Kidney (tissue), 14 donors: ENCODE results near the gene OR10H5. TPM values are rescaled to one million over a fixed set of nuclear protein-coding genes. Genes with fewer than 3 reads are reported as not detected.
"Not testable (repeated sequence)": the region's sequence is repeated elsewhere in the genome, so short reads cannot be mapped to it uniquely, and the experiment has no call there.

Experiments used
- DNase-seq, 5 donors: peaks; one replicate each; pipeline ENCODE4 v3.0.0-alpha.2; 2013 to 2020
- FAIRE-seq: peaks from 2 replicates; lab custom pipeline; 2012; peaks lifted over from hg19 to GRCh38; lab: Jason Lieb, UNC
- H3K27ac ChIP-seq, 2 donors: one replicate each; pipeline ENCODE4 v1.7.0; 2013; ENCODE audit warnings: low read depth in 2 of 2, low read length in 2 of 2, inconsistent platforms in 1 of 2
- H3K27me3 ChIP-seq: one replicate; pipeline ENCODE4 v1.7.1; 2013; ENCODE audit warnings: low read length, inconsistent platforms; ENCODE audit not compliant: control insufficient read depth, insufficient read depth
- H3K36me3 ChIP-seq, 3 donors: one replicate each; pipeline versions ENCODE4 v1.7.0 to v1.7.1; 2013; ENCODE audit warnings: low read length in 3 of 3, control low read depth in 1 of 3, inconsistent platforms in 1 of 3; ENCODE audit not compliant: insufficient read depth in 3 of 3, control insufficient read depth in 2 of 3
- H3K4me1 ChIP-seq, 3 donors: one replicate each; pipeline versions ENCODE4 v1.7.0 to v1.7.1; 2013; ENCODE audit warnings: low read length in 3 of 3, inconsistent platforms in 1 of 3, low read depth in 1 of 3; ENCODE audit not compliant: control insufficient read depth in 2 of 3, insufficient read depth in 2 of 3
- H3K4me3 ChIP-seq, 3 donors: one replicate each; pipeline versions ENCODE4 v1.7.0 to v1.8.1; 2013; ENCODE audit warnings: low read length in 3 of 3, control low read depth in 1 of 3, inconsistent platforms in 1 of 3
- H3K9ac ChIP-seq, 3 donors: one replicate each; pipeline versions ENCODE4 v1.7.0 to v1.7.1; 2013; ENCODE audit warnings: low read length in 3 of 3, control low read depth in 1 of 3, inconsistent platforms in 1 of 3
- H3K9me3 ChIP-seq, 3 donors: one replicate each; pipeline versions ENCODE4 v1.7.0 to v1.7.1; 2013; ENCODE audit warnings: low read length in 3 of 3, control low read depth in 1 of 3, inconsistent platforms in 1 of 3; ENCODE audit not compliant: control insufficient read depth in 2 of 3, insufficient read depth in 1 of 3
- intact Hi-C: fragments of 100-400 bp; cut with DNase I; formaldehyde crosslinking; loops from one replicate; pipeline ENCODE4 v1.11.1; 2022
- polyA plus RNA-seq: library from polyadenylated mRNA; stranded (reverse); fragments of 350-450 nt; fragmentation: Illumina TruSeq; extraction: RNeasy Lipid Tissue Mini Kit (QIAGEN cat#74804); gene quantifications from one replicate; pipeline ENCODE4 v1.2.3, GENCODE V29; 2014; ENCODE audit warnings: low read depth, low replicate concordance; ENCODE audit not compliant: insufficient read depth
- total RNA-seq: library from RNA; stranded (reverse); fragmentation: NEBNext Ultra II Directional; extraction: Animal tissue kit (Norgen Biotek cat#: 25700); gene quantifications from one replicate; pipeline ENCODE4 v1.2.1, GENCODE V29; 2021
- TF ChIP-seq, protein P1 (sequence below): IDR thresholded peaks from 3 replicates; pipeline ENCODE4 v1.5.1; 2012; ENCODE audit warnings: mild to moderate bottlenecking, moderate library complexity, borderline replicate concordance; ENCODE audit not compliant: insufficient read depth; ENCODE audit errors: extremely low read depth
- donor health status: control.
- donor health status: control.
- donor health status: control.
- donor health status: control.
- donor health status: control.
- donor health status: DM: yes; HTN: yes; CAD: no.
- donor health status: Normal renal cell carcinoma (clear cell type).

Gene OR10H5
- total and polyA plus RNA-seq, 2 donors from 2014 or later: not detected

DNA sequence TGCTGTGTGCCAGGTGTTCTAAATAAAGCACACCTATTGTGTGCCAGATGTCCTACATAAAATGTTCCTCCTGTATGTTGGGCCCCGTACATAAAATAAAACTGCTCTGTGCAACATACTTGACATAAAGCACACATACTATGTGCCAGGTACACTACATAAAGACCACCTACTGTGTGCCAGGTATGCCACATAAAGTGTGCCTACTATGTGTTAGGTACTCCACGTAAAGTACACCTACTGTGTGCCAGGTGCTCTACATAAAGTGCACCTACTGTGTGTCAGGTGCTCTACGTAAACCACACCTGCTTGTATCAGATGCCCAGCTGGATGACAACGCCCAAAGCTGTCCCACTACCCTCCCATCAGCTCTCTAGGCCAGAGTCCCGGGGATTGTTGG lies 5.8 kb upstream of the OR10H5 start:
- H3K27ac ChIP-seq: no peak overlapping the region
- H3K4me1 ChIP-seq: no peaks in the 10 kb centered on the region
- no peak for DNase-seq
- FAIRE-seq: no peak
- H3K36me3 ChIP-seq: no peaks in the 10 kb centered on the region
- TF ChIP-seq, protein P1, sequence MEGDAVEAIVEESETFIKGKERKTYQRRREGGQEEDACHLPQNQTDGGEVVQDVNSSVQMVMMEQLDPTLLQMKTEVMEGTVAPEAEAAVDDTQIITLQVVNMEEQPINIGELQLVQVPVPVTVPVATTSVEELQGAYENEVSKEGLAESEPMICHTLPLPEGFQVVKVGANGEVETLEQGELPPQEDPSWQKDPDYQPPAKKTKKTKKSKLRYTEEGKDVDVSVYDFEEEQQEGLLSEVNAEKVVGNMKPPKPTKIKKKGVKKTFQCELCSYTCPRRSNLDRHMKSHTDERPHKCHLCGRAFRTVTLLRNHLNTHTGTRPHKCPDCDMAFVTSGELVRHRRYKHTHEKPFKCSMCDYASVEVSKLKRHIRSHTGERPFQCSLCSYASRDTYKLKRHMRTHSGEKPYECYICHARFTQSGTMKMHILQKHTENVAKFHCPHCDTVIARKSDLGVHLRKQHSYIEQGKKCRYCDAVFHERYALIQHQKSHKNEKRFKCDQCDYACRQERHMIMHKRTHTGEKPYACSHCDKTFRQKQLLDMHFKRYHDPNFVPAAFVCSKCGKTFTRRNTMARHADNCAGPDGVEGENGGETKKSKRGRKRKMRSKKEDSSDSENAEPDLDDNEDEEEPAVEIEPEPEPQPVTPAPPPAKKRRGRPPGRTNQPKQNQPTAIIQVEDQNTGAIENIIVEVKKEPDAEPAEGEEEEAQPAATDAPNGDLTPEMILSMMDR: no peak
- intact Hi-C loops: no loop called here
- no peak overlapping the region for H3K4me3 ChIP-seq
- H3K9me3 ChIP-seq: no peaks in the 10 kb centered on the region
- H3K9ac ChIP-seq: no peak overlapping the region
- no peaks in the 10 kb centered on the region for H3K27me3 ChIP-seq

GRCh38 chr19:15782211-15782610 lies 5.2 kb upstream of the OR10H5 start:
- TF ChIP-seq, protein P1: no peak
- FAIRE-seq (no peak), DNase-seq (no peak)
- Histone ChIP-seq H3K4me3 (no peak overlapping the region), H3K27ac (no peak overlapping the region), H3K36me3 (no peaks in the 10 kb centered on the region), H3K9me3 (no peaks in the 10 kb centered on the region), H3K27me3 (no peaks in the 10 kb centered on the region), H3K4me1 (no peaks in the 10 kb centered on the region), H3K9ac (no peak overlapping the region)
- intact Hi-C loops: no loop called here

DNA sequence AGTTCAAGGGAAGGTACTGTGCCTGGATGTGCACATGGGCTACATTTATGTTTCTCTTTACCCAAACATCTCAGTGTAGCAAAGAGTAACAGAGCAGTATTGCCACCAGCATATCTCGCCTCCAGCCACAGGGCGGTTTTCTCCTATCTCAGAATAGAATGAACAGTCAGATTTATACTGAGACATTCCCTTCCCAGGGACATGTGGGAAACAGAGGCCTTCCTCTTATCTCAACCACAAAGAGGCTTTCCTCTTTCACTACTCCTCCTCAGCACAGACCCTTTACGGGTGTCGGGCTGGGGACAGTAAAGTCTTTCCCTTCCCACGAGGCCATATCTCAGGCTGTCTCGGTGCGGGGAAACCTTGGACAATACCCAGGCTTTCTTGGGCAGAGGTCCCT lies 4.6 kb upstream of the OR10H5 start:
- intact Hi-C loops, DNase-seq, FAIRE-seq: not testable (repeated sequence)

GRCh38 chr19:15788594-15789270 lies 1.3 kb downstream of the OR10H5 start:
- Histone ChIP-seq H3K27ac (no peak overlapping the region), H3K9me3 (no peaks in the 10 kb centered on the region), H3K4me1 (no peaks in the 10 kb centered on the region), H3K27me3 (no peaks in the 10 kb centered on the region), H3K36me3 (no peaks in the 10 kb centered on the region), H3K4me3 (no peak overlapping the region), H3K9ac (no peak overlapping the region)
- no peak for FAIRE-seq
- TF ChIP-seq, protein P1: no peak
- intact Hi-C loops: no loop called here
- DNase-seq: no peak

More for the DNA sequence above, 4.6 kb upstream of the OR10H5 start:
- H3K4me3 ChIP-seq, H3K27me3 ChIP-seq, H3K27ac ChIP-seq, H3K9me3 ChIP-seq, H3K36me3 ChIP-seq, H3K9ac ChIP-seq, H3K4me1 ChIP-seq: not testable (repeated sequence)
